ENCODE measurements around the gene IGF1R. TPM values are rescaled to one million over a fixed set of nuclear protein-coding genes. Genes with fewer than 3 reads are reported as not detected.

IGF1R gene
- polyA plus RNA-seq, 12 donors: 12.5 to 29.8 (median 16.6) TPM; not detected in 1

DNA sequence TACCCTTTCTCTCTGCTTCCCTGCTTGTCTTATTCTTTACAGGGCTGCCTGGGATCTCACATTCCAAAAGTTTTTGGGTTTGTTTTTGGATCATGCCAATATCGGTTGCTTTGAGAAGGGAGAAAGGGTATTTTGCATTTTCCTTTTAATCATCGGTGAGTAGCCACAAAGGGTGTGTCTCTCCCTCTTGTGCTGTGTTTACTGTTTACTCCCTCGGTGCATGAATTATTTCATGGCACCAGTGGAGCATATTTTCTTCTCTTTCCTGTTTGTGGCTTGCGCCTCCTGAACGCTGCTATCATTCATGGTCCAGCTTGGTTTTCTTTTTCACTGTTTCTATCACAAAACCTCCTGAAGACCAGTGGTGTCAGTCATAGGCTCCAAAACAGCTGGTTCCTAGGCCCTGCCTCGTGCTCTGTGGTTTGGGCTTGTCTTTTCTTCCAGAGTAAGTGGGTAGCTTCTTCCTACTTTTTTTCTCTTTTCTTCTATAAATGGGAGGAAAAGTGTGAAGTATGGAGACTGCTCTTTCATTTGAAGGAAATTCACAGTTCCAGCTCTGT, 54.9 kb downstream of the IGF1R start:
- DNase-seq: no peak

GRCh38 chr15:98705070-98705469, 56.7 kb downstream of the IGF1R start:
- DNase-seq: no peak

DNA sequence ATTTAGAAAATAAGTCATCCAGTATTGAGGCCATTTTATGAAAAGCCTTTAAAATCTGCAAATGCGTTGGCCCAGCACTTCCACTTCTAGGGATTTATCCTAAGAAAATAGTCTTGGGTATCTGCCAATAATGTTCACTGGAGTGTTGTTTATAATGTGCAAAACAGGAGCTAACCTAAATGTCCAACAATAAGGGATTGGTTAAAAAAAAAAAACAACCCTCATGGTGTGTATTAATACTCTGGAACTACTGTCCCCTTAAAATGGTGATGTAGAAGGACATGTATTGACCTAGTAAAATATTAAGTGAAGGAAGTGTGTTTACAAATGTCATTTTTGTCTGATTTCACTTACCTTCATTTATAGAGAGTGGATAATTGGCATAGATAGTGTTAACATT, 58.0 kb downstream of the IGF1R start:
- DNase-seq: no peak

GRCh38 chr15:98706986-98707385, 58.6 kb downstream of the IGF1R start:
- DNase-seq: no peak

DNA sequence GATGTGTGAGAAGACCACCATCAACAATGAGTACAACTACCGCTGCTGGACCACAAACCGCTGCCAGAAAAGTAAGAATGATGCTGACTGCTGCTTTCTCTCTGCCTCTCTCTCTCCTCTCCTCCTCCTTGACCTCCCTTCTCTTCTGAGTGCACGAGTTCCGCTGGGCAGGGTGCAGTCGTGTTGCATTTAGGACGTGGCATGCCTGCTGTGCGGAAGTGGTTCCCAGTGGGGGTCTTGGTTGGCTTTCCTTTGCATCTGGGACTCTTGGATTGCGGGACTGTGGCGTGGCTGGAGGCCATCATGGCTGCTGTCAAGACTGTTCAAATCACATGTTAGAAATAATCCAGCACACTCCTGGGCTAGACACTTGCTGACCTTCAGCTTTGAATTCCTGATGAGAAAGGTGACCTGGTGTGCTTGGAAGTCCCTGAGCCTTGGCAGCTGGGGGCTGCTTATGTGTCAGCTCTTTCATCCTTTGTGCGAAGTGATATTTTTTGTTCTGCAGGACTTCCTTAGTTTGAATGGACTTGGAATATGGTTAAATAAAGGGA, 59.8 kb downstream of the IGF1R start:
- no peak for DNase-seq

DNA sequence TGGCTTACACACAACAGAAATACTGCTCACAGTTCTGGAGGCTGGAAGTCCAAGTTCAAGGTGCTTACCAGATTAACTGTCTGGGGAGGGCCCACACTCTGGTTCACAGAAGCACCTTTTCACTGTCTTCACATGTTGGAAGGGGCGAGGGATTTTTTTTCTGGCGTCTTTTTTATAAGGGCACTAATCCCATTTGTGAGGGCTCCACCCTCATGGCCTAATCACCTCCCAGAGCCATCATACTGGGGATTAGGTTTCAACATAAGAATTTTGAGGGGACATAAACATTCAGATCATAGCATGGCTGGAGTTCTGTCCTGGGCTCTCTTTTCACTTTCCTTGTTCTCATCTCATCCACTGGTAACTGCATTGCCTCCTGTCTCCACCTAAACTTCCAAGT, 63.5 kb downstream of the IGF1R start:
- no peak for DNase-seq

DNA sequence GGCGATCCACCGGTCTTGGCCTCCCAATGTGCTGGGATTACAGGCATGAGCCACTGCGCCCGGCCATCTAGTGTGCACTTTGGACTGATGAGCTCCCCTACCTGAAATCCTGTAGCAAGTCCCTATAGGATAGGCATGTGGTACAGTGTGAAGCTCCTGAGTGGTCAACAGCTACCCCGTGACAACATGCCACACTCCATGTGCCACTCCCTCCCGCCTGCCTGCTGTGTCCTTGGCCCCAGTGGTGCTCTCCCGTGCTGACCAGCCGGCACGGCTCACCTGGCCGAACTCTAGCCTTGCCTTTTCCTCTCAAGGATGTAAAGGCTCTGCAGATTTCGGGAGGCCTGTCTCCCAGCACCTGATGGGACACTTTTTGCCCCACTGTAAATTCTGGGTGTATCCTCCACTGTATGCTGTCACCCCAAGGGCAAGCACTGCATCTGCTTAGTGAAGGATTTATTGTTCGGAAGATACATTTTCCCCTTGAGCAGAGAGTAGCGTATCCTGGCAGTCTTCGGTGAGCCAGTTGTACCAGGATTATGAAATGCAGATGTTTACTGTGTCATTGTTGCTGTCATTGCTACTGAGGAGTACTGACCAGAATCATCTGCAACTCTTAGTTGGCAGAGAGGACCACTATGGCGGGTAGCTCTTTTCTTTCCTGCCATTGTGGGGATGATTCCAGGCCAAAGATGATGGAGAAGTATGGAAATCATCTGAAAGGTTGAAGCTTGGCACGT, 64.7 kb downstream of the IGF1R start:
- DNase-seq: no peak

- DNase-seq: no peak
Measured at GRCh38 chr15:98713585-98714001, 65.3 kb downstream of the IGF1R start.

- no peak for DNase-seq
Measured at GRCh38 chr15:98714922-98715321, 66.6 kb downstream of the IGF1R start.

- no peak for DNase-seq
Measured at GRCh38 chr15:98715401-98715800, 67.1 kb downstream of the IGF1R start.

- DNase-seq: no peak
Measured at GRCh38 chr15:98715890-98716443, 67.6 kb downstream of the IGF1R start.

- DNase-seq: no peak
Measured at GRCh38 chr15:98717371-98717770, 69.0 kb downstream of the IGF1R start.

- DNase-seq: no peak
Measured at GRCh38 chr15:98717942-98718341, 69.6 kb downstream of the IGF1R start.

DNA sequence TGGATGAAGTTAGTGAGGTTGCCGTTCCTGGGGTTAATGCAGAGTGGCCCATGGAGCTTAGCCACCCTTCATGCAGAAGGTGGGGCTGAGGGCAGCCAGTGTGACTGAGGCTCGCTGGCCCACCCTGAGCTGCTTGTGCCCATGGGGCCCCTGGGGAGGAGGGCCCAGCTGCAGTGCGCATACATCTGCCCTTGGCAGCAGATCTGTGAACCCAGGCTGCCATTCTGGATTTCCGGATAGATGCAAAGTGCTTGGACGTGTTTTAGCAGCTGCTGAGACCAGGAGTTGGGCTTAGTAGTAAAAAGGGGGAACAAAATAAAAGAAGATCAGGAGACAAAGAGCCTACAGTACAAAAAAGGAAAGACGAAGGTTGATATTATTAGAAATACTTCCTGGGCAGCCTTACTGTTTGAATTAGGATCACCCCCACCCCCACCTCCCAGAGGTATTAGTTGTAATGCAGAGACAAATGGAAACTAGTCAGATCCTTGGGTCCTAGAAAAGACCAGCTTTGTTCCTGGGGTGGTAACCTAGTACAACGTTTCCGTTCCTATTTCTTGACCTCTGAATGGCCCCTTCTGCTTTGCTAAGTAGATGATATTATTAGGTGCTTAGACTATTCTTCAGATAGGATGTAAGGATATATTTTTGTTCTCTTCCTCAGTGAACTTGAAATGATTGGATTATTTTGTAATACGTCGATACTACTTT, 70.2 kb downstream of the IGF1R start:
- peak; percentile 21 for DNase-seq

- no peak for DNase-seq
Measured at GRCh38 chr15:98719137-98719740, 70.9 kb downstream of the IGF1R start.

DNA sequence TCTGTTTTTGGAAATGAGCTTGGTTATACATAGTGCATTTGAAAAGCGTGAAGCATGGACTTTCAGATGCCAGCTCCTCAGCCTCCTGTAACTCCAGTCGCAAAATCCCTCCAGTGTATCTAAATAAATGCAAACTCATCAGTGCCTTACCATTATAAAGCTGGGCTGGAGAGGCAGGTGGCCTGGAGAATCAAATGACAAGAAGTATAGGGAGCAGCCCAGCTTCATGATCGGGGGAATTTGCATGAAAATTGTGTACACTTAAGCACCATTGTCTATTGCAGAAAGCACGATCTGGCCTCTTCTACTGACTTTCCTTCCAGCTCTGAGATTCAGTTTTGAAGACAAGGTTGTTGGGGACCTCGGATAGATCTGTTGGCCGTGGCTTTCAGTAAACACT, 71.7 kb downstream of the IGF1R start:
- no peak for DNase-seq

- no peak for DNase-seq
Measured at GRCh38 chr15:98720577-98721565, 72.5 kb downstream of the IGF1R start.

GRCh38 chr15:98722209-98722608, 73.9 kb downstream of the IGF1R start:
- DNase-seq: no peak

DNA sequence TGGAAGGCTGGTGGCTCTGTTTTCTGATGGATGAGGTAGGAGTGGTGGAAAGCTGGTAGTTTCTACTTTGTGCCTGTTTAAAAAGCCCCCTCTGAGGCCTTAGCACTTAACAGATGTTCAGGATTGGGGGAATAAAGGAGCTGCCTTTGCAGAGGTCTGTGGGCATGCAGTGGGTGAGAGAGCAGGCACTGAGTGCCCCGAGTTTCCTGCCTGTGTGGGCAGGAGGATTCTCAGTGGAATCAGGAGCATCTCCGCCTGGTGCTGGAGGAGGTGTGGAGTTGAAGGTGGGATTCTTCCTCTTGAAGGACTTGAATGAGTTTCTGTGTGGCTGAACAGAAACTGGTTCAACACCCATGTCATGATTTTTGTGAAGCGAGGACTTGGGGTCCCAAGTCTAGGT, 74.3 kb downstream of the IGF1R start:
- DNase-seq: no peak

- DNase-seq: no peak
Measured at GRCh38 chr15:98723195-98723594, 74.9 kb downstream of the IGF1R start.

DNA sequence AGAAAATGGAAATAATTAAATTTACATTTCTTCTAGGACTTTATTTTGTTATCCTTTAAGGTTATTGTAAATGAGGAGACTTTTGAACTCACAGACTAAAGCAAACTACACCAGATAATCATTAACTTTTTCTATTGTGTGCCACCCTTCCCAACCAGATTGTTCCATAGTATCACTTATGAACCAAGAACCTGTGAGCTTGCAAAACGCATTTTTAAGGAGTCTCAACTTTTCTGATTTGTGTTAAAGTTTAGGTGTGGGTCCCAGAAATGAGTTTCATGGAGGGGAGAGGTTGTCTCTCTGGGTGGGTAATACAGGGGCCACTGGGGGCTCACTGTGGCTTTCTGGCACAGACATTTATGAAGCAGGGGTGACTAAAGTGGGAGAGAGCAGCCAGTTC, 75.7 kb downstream of the IGF1R start:
- DNase-seq: no peak

All from muscle of arm (tissue), 12 donors.